GM19324 (cell line): ENCODE measurements around the gene PARVG.

Source experiments
- ATAC-seq: cut with Tn5 transposase; IDR thresholded peaks from one replicate; pipeline ENCODE4 v1.9.1; 2021; ENCODE audit warnings: mild to moderate bottlenecking, moderate library complexity; ENCODE audit not compliant: unreplicated experiment, low FRiP score

Gene PARVG

DNA sequence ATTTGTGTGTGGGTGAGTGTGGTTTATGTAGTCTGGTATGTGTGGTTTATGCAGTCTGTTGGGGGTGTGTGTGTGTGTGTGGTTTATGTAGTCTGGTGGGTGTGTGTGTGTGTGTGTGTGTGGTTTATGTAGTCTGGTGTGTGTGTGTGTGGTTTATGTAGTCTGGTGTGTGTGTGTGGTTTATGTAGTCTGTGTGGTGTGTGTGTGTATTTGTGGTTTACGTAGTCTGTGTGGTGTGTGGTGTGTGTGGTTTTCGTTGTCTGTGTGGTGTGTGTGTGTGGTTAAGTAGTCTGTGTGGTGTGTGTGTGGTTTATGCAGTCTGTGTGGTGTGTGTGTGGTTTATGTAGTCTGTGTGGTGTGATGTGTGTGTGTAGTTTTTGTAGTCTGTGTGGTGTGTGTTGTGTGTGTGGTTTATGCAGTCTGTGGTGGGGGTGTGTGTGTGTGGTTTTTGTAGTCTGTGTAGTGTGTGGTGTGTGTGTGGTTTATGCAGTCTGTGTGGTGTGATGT, 26.2 kb upstream of the PARVG start:
- no peak for ATAC-seq

DNA sequence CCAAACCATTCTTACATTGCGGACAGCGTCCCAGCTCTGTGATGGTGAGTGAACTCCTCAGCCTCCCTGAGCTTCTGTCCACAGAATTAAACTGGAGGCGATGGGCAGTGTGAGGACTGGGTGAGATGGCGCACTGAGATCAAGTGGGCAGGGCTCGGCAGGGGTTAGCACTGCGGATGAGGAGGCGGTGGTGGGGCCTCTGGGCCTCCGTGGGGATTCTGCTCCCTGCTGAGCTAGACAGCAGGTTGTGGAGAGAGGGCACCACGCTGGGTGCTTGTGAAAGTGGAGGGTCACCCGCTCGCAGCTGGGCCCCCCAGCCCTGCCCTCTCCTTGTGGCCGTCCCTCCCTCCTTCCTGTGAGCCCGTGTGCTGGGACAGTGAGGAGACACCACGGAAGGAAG, 25.6 kb upstream of the PARVG start:
- no peak for ATAC-seq

DNA sequence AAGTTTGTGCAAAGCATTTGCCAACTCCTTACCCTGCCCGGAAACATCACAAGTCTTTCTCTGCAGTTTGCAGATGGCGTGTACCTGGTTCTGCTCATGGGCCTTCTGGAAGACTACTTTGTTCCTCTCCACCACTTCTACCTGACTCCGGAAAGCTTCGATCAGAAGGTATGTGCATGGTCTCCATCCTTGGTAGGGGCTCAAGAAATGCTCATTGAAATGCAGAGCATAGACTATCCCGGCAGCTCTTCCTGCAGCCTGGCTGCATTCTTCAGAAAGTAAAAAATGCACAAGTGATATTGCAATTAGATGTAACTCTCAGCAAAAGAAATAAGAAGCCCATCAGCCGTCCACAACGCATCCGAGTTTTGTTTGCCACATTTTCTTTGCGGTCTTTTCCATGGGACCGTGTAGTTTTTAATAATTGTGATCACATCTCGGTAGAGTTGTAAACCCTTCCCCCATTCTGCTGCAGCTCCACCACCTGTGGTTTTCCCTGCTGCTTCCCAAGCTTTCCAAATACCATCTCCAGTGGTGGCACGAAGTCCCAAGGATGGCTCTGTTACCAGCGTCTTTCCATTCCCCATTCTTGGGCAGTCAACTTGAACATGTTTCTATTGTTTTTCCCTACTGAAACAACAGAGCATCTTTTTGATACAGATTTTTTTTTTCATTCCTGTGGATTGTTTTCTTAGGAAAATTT, 22.7 kb upstream of the PARVG start:
- no peak for ATAC-seq

DNA sequence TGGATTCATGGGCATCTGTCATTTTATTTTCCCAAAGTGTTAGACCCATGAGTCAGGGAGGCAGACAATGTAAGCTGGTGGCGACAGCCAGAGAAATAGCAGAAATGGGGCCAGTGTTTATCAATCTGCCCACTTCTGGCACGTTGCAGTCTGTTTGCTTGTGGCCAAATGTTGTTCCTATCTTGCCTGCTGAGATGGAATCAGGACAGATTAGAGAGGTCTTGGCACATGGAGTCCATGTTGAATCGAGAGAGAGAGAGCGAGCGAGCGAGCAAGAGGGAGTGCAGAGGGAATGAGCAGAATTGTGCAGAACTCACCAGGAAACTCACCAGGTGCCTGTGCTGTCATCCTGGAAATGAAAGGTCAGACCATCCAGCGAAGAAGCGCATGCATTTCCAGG, 21.9 kb upstream of the PARVG start:
- no peak for ATAC-seq

DNA sequence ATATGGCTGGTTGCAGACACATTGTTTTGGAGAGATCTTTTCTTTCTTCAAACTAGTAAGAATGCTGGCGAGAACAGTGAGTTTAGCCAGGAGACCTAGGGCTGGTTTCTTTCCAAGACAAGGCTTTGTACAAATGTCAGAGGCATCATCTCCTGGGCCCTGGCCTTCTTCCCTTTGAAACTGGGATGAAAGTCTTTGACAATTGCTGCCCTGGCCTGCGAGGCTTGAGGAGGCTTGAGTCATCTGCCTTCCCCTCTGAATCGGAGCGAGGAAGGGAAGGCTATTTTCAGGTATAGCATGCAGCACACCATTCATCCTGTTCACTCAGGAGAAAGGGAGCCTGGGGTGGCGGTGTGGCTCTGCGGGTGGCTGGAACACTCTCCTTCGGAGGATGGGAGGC, 21.5 kb upstream of the PARVG start:
- no peak for ATAC-seq

DNA sequence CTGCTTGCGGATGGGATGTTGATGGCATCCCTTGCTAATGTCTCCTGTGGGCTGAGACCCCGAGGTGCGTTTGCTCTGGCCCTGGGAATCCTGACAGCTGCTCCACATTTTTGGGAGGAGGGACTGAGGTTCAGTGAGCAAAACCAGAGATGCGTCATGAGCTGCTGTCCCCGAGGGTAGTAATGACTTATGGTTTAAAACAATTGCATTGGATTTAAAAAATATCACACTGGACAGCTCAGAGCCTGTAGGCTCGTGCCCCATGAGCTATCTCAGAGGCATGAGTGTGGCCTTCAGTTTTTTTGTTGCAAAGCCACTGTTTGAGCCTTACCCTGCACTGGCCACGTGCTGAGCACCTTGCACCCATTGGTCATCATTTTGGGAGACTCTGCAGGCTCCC, 20.9 kb upstream of the PARVG start:
- no peak for ATAC-seq

DNA sequence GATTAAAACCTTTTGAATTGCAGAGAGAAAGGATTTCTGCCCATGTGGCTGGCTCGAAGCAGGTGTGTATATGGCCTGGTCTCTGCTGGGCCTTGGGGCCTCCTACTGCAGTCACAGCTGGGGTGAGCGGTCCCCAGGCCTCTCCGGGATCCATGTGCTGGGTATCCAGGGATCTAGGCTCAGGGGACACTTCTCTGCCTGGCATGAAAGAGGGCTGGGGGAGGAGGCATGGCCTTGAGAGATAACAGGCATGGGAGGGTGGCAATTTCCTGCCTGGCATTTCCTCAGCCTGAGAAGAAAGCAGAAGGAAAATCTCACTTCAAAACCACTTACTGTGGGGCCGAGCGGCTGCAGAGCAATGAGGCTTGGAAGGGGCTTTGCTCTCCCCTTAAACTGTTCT, 20.3 kb upstream of the PARVG start:
- ATAC-seq: no peak

- ATAC-seq: no peak
Observed at GRCh38 chr22:44161673-44162072, 19.1 kb upstream of the PARVG start.

GRCh38 chr22:44162960-44163359, 17.8 kb upstream of the PARVG start:
- ATAC-seq: no peak

GRCh38 chr22:44163536-44163935, 17.2 kb upstream of the PARVG start:
- no peak for ATAC-seq

DNA sequence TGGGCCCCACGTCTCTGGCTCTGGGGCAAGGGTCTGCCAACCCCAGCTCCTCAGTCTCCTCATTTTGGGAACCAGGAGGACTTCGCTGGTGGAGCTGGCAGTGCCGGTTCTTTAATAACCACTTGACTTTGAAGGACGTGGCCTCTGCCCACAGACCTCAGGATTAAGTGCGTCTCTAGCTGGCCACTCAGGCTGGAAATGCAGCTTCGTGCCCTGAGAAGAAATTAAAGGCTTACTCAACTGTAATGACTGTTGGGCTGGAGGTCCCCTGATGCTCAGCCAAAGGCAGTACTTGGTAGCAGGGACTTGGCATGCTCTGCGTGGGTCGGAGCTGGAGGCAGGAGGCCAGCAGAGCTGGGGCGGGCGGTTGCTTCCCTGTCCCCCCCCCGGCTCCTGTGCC, 16.7 kb upstream of the PARVG start:
- ATAC-seq: no peak

DNA sequence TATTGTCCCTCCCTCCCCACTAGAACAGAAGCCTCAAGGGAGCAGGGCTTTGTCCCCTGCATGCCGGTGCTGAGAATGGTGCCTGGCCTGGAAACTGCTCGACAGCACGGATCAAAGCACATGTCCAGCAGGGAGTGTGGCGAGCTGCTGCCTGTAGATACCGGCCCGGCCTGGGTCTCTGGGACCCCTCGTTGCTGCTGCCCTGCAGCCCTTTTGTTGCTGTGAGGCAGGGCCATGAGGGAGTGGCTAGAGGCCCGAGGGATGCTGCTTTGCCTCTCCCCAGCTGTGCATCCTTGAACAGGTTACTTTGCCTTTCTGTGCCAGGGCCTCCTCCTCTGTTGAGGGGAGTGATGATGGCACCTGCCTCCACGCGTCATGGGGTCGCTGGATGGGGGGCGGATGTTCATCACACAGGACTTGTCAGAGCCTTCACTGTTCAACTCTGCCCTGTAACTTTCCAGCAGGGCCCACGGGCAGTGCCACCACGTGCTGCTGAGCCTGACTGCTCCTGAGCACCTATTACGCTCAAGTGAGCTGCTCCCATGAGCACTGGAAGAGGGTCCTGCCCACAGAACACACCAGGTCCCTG, 15.3 kb upstream of the PARVG start:
- ATAC-seq: no peak

DNA sequence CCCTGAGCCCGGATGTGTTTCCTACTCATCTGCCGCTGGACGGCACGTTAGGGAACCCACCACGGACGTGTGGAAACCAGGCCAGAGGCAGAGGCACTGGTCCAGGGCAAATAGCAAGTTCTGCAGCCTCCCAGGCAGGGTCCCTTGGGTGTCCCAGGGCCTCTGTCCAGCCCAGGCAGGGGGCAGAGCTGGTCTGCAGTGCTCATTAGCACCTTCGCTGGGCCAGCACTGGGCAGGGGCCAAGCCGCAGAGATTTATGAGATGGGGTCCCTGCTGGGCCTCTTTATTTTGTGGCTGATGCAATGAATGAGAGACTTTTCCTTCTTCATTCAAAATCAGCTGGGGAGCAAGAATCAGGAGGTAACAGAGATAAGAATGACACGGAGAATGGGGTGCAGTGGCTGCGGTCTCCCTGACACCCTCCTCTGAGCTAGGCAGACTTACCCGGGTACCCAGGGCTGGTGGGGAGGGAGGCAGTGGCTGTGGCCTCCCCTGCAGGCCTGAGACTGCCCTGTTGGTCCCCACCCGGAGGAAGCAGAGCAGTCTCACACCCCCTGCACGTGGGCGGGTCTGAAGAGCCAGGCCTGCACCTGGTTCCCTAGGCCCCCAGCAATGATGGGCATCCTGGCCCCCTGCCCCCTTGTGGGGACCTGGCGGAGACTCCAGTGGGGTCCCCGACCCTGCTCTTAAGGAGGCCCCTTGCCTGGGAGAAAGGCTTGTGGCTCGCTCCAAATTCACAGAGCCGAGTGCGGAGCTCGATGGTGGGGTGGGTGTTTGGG, 14.0 kb upstream of the PARVG start:
- ATAC-seq: no peak

DNA sequence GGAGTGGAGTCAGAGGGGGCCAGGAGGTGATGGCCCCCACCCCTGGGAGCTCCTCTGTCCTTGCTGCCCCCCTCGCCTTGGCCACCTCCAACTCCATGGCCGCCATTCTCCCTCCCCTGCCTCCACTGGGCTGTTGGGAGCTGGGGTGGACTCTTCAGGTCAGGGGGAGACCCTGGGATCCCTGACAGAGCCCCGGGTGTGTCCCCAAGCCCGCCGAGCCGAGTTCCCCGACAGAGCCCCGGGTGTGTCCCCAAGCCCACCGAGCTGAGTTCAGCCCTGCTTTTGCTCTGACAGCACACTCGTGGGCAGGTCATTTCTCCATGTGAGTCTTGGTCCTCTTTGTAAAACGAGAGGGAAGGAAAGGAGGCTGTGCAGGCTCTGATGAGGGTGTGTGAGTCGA, 13.2 kb upstream of the PARVG start:
- ATAC-seq: no peak

DNA sequence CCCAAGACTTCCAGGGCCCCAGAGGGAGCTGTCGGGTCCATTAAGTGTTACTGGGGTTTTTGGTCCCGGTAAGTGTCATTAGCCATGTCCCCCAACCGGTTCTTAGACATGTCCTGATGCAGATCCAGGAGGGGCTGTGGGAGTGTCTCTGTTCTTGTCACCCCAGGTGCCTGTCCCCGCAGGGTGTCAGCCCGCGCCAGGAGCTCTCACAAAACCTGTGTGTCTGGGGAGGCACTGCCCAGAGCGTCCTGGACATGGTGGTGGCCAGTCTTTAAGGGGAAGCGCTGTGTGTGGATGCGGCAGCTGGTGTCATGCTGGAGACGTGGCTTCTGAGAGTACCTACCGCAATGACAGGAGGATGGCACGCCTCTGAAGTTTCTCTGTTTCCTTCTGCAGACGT, 12.5 kb upstream of the PARVG start:
- no peak for ATAC-seq

DNA sequence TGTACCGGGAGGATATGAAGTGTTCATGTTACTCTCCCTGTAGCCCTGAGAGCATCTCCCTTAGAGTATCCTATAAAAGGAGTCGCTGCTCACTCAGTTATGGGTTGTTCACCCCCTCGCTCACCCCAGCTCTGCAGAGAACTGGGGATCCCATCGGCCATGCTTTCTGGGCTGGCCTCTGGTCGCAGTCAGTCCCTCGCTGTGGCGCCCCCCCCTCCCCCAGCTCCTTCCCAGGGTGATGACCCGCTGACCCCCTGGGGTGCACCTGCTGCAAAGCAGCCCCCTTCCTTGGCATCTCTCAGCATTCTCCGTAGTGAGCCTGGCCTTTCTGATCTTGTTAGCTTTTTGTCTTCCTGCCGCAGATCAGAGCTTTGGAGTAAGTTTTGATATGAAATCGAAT, 10.3 kb upstream of the PARVG start:
- ATAC-seq: no peak

DNA sequence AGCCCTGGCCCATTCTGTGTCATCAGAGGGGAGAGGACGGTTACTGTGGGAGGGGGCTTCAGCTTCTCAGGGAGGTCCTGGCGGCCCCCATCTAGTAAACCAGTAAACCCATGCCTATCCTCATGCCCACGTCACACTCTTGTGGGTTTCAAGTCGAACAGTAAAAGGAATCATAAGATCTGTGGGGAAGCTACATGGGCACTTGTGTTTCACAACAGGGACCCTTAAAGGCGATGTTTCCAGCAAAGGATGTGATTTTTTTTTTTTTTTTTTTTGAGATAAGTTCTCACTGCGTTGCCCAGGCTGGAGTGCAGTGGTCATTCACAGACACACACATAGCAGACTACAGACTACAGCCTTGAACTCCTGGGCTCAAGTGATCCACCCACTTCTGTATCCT, 9.2 kb upstream of the PARVG start:
- no peak for ATAC-seq

DNA sequence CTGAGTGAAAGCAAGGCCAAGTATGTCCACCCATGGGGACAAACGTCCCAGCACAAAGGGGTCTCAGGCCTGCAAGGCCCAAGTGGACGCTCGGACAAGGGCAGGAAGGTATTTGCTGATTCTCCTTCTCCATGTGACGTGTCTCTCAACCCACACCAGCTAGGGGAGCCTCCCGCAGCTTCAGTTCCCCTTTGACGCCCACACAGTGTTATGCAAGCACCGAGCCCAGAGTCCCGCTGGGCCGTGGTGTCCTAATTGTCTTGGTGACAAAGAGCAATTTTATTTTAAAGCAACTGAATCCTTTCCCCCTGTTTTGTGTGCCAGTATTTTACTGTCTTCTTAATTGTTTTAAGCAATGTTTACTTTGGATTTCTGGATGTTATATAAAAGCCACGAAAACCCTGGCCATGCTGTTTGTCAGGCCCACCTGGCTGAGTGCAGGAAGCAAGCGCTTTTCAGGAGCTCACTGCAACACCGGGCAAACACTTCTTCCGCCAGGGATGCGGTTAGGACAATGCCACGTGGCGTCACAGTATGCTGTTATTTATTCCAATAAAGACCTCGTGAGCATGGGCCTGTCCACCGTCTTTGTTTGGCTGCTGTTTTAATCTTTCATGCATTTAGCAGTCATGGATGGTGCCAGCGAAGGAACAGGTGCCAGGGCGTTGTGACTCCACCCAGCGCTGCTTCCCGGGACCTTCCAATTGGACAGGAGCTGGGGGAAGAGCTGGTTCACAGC, 8.2 kb upstream of the PARVG start:
- ATAC-seq: no peak

- no peak for ATAC-seq
Observed at GRCh38 chr22:44173154-44173553, 7.6 kb upstream of the PARVG start.

DNA sequence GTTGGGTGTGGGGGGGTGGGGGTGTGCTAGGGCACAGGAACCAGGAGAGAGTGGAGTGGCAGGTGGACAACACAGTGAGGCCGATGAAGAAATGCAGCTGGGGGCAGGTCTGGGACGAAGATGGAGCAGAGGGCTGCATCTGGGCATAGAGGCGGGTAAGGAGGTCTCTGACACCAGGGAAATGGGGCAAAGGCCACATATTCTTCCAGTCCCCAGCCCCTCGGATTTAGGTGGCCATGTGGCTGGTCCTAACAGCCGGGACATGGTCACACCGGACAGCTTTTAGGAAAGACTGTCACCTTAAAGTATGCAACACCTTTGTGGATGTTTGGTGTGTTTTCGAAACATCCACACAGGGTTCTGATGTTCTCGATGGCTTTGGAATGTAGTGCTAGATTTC, 5.0 kb upstream of the PARVG start:
- ATAC-seq: no peak
